H1 (cell line): ENCODE measurements around the gene SYNPO. TPM values are rescaled to one million over a fixed set of nuclear protein-coding genes. Genes with fewer than 3 reads are reported as not detected.
A peak's percentile ranks its signal among the peaks of the same experiment; 100 is the strongest.

Source experiments
- CTCF ChIA-PET: fragments of 300-600 bp; sonication (Branson Sonifier 250); formaldehyde crosslinking; loops from one replicate; lab custom pipeline; 2021; ENCODE audit not compliant: partially characterized antibody; lab: Charles Lee
- POLR2A ChIA-PET: fragments of 300-600 bp; sonication (Branson Sonifier 250); formaldehyde crosslinking; loops from one replicate; lab custom pipeline; 2021; ENCODE audit warnings: inconsistent platforms; ENCODE audit not compliant: partially characterized antibody; lab: Charles Lee
- DNase-seq, 2 experiments: peaks; one replicate each; pipeline versions ENCODE4 v3.0.0 to v3.0.0-alpha.2; 2010 to 2022; ENCODE audit warnings: low spot score in 2 of 2, low read depth in 1 of 2, mixed read lengths in 1 of 2
- FAIRE-seq: peaks from 2 replicates; lab custom pipeline; 2011; peaks lifted over from hg19 to GRCh38; lab: Jason Lieb, UNC
- H2AFZ ChIP-seq: 2 replicates; pipeline ENCODE4 v1.8.1; 2012; ENCODE audit warnings: low read length, inconsistent platforms
- H2AK5ac ChIP-seq: 2 replicates; pipeline ENCODE4 v1.6.1; 2013; ENCODE audit warnings: low read depth, low read length
- H2BK120ac ChIP-seq: replicated peaks from 2 replicates; pipeline ENCODE3; 2013; ENCODE audit warnings: low read depth, low read length, inconsistent platforms
- H2BK12ac ChIP-seq: 2 replicates; pipeline ENCODE4 v1.6.1; 2013; ENCODE audit warnings: low read depth, low read length
- H2BK15ac ChIP-seq: 2 replicates; pipeline ENCODE4 v1.6.1; 2013; ENCODE audit warnings: low read length
- H2BK20ac ChIP-seq: 2 replicates; pipeline ENCODE4 v1.6.1; 2013; ENCODE audit warnings: low read length
- H2BK5ac ChIP-seq: 2 replicates; pipeline ENCODE4 v1.6.1; 2013; ENCODE audit warnings: low read depth, low read length
- H3K14ac ChIP-seq: 2 replicates; pipeline ENCODE4 v1.6.1; 2013; ENCODE audit warnings: inconsistent platforms; ENCODE audit not compliant: insufficient read length
- H3K18ac ChIP-seq: 2 replicates; pipeline ENCODE4 v1.6.1; 2013; ENCODE audit warnings: low read length; ENCODE audit errors: extremely low read depth
- H3K23ac ChIP-seq: 2 replicates; pipeline ENCODE4 v1.6.1; 2013; ENCODE audit warnings: inconsistent platforms; ENCODE audit not compliant: insufficient read length
- H3K23me2 ChIP-seq: 2 replicates; pipeline ENCODE4 v1.6.1; 2013; ENCODE audit warnings: low read depth, low read length
- H3K27ac ChIP-seq: 2 replicates; pipeline ENCODE4 v1.6.1; 2011; ENCODE audit warnings: low read depth, low read length, inconsistent platforms
- H3K27me3 ChIP-seq, 4 experiments: replicated peaks in 1 of 4; 1 replicate in 1 of 4; 2 replicates in 3 of 4; pipeline versions ENCODE4 v1.6.1 to v1.8.1; 2011 to 2013; ENCODE audit warnings: low read length in 3 of 4, mild to moderate bottlenecking in 3 of 4, inconsistent platforms in 2 of 4, mixed read lengths in 2 of 4, moderate library complexity in 1 of 4; ENCODE audit not compliant: control insufficient read depth in 3 of 4, insufficient read depth in 3 of 4; ENCODE audit errors: extremely low read depth in 1 of 4
- H3K36me3 ChIP-seq, 4 experiments: 2 replicates each; pipeline versions ENCODE4 v1.6.1 to v1.8.1; 2011 to 2013; ENCODE audit warnings: mild to moderate bottlenecking in 4 of 4, low read length in 3 of 4, moderate library complexity in 2 of 4, control low read depth in 1 of 4, inconsistent platforms in 1 of 4; ENCODE audit not compliant: insufficient read depth in 4 of 4, control insufficient read depth in 2 of 4
- H3K4ac ChIP-seq: replicated peaks from 2 replicates; pipeline ENCODE3; 2013; ENCODE audit warnings: low read length, low read depth, mixed read lengths, inconsistent platforms; ENCODE audit not compliant: insufficient read length
- H3K4me1 ChIP-seq, 4 experiments: replicated peaks in 1 of 4; 1 replicate in 1 of 4; 2 replicates in 3 of 4; pipeline versions ENCODE4 v1.6.1 to v1.8.1; 2011 to 2013; ENCODE audit warnings: low read length in 3 of 4, inconsistent platforms in 2 of 4, mixed read lengths in 1 of 4; ENCODE audit not compliant: insufficient read depth in 4 of 4, control insufficient read depth in 3 of 4
- H3K4me2 ChIP-seq, 2 experiments: 2 replicates each; pipeline versions ENCODE4 v1.6.1 to v1.8.1; 2011 to 2013; ENCODE audit warnings: low read depth in 2 of 2, low read length in 2 of 2, control low read depth in 1 of 2, inconsistent platforms in 1 of 2, mild to moderate bottlenecking in 1 of 2; ENCODE audit not compliant: insufficient read depth in 1 of 2
- H3K4me3 ChIP-seq, 4 experiments: fragments of 200-600, 300-600 bp in 1 of 4; sonication (generic), shearing (Covaris generic), sonication (Bioruptor Twin) in 1 of 4; 2 replicates each; pipeline versions ENCODE4 v1.5.1 to v1.8.1; 2011 to 2016; ENCODE audit warnings: low read length in 4 of 4, low read depth in 3 of 4, control low read depth in 2 of 4, inconsistent platforms in 2 of 4, mild to moderate bottlenecking in 2 of 4, mixed read lengths in 1 of 4, moderate library complexity in 1 of 4; ENCODE audit not compliant: insufficient read depth in 2 of 4; ENCODE audit errors: extremely low read depth in 1 of 4
- H3K56ac ChIP-seq: replicated peaks from 2 replicates; pipeline ENCODE3; 2013; ENCODE audit warnings: low read depth, mild to moderate bottlenecking, mixed read lengths, low read length, inconsistent platforms; ENCODE audit not compliant: insufficient read length
- H3K79me1 ChIP-seq: 2 replicates; pipeline ENCODE4 v1.6.1; 2013; ENCODE audit warnings: low read depth, low read length, control low read depth
- H3K79me2 ChIP-seq, 2 experiments: 2 replicates each; pipeline versions ENCODE4 v1.6.1 to v1.8.1; 2012 to 2013; ENCODE audit warnings: low read length in 2 of 2, mild to moderate bottlenecking in 2 of 2, inconsistent platforms in 1 of 2; ENCODE audit not compliant: insufficient read depth in 2 of 2, control insufficient read depth in 1 of 2
- H3K9ac ChIP-seq, 4 experiments: replicated peaks in 1 of 4; 1 replicate in 1 of 4; 2 replicates in 3 of 4; pipeline versions ENCODE4 v1.6.1 to v1.8.1; 2011 to 2013; ENCODE audit warnings: low read depth in 3 of 4, low read length in 3 of 4, control low read depth in 2 of 4, mild to moderate bottlenecking in 2 of 4, moderate library complexity in 2 of 4, inconsistent platforms in 1 of 4; ENCODE audit errors: extremely low read depth in 1 of 4
- H3K9me3 ChIP-seq, 2 experiments: 2 replicates each; pipeline versions ENCODE4 v1.6.1 to v1.8.1; 2012 to 2013; ENCODE audit warnings: mild to moderate bottlenecking in 2 of 2, moderate library complexity in 2 of 2, control low read depth in 1 of 2, inconsistent platforms in 1 of 2, low read depth in 1 of 2, low read length in 1 of 2, mixed read lengths in 1 of 2; ENCODE audit not compliant: insufficient read depth in 2 of 2
- H4K20me1 ChIP-seq, 2 experiments: replicated peaks in 1 of 2; 2 replicates each; pipeline versions ENCODE3 to v1.8.1; 2011 to 2013; ENCODE audit warnings: inconsistent platforms in 2 of 2, low read length in 2 of 2, mild to moderate bottlenecking in 1 of 2; ENCODE audit not compliant: insufficient read depth in 2 of 2, control insufficient read depth in 1 of 2
- H4K5ac ChIP-seq: 2 replicates; pipeline ENCODE4 v1.6.1; 2013; ENCODE audit warnings: low read length, low read depth, mixed read lengths, inconsistent platforms; ENCODE audit not compliant: insufficient read length
- H4K8ac ChIP-seq: 2 replicates; pipeline ENCODE4 v1.8.0; 2013; ENCODE audit warnings: mild to moderate bottlenecking, moderate library complexity, low read length, inconsistent platforms; ENCODE audit not compliant: insufficient read depth; ENCODE audit errors: extremely low read depth
- H4K91ac ChIP-seq: replicated peaks from 2 replicates; pipeline ENCODE3; 2013; ENCODE audit warnings: low read length, mixed read lengths, inconsistent platforms; ENCODE audit not compliant: insufficient read length
- JUN ChIP-seq: IDR thresholded peaks from 2 replicates; pipeline ENCODE4 v1.6.1; 2011; ENCODE audit warnings: low read depth, mild to moderate bottlenecking, improper control_type of control experiment, low read length
- KDM4A ChIP-seq: IDR thresholded peaks from one replicate; pipeline ENCODE4 v1.7.1; 2012; ENCODE audit warnings: low read depth, mild to moderate bottlenecking, moderate library complexity, low read length, inconsistent platforms; ENCODE audit not compliant: severe bottlenecking
- TEAD4 ChIP-seq: IDR thresholded peaks from 2 replicates; pipeline ENCODE4 v1.6.1; 2012; ENCODE audit warnings: low read depth, low read length, inconsistent platforms, mixed read lengths
- WGBS, 2 experiments: shearing (Covaris generic) in 1 of 2; methylation state at CpG; one replicate each; pipeline versions ENCODE4 v1.1.6 to v1.1.7; 2013 to 2015; ENCODE audit warnings: low lambda C conversion rate in 2 of 2, mixed read lengths in 2 of 2, inconsistent platforms in 1 of 2, low coverage in 1 of 2, missing lambda C conversion rate in 1 of 2; ENCODE audit not compliant: insufficient replicate concordance in 2 of 2, insufficient coverage in 1 of 2, insufficient read length in 1 of 2; ENCODE audit errors: extremely low coverage in 1 of 2, missing lambda C conversion rate in 1 of 2; 5-methylcytosine and 5-hydroxymethylcytosine counted together
- polyA plus RNA-seq, 7 experiments: library from polyadenylated mRNA; depleted of rRNA in 3 of 7; stranded (reverse) in 5 of 7; unstranded in 2 of 7; fragments of >200 nt in 5 of 7; fragments of 200-250 nt in 2 of 7; gene quantifications; 1 replicate in 5 of 7; 2 replicates in 1 of 7; 4 replicates in 1 of 7; pipeline versions ENCODE4 v1.2.1 to v1.2.3, GENCODE V29; 2011 to 2013; ENCODE audit warnings: missing spikeins in 2 of 7, mixed read lengths in 2 of 7
- total RNA-seq: library from RNA; stranded (reverse); fragmentation: NEBNext Ultra II Directional; extraction: Animal tissue kit (Norgen Biotek cat#: 25700); gene quantifications from 2 replicates; pipeline ENCODE4 v1.2.1, GENCODE V29; 2021

Gene SYNPO
- total and polyA plus RNA-seq, 2 of the 8 experiments (the other 6 are each of a cell fraction or from before 2014, with no cell fraction given), result 2.3 TPM

DNA sequence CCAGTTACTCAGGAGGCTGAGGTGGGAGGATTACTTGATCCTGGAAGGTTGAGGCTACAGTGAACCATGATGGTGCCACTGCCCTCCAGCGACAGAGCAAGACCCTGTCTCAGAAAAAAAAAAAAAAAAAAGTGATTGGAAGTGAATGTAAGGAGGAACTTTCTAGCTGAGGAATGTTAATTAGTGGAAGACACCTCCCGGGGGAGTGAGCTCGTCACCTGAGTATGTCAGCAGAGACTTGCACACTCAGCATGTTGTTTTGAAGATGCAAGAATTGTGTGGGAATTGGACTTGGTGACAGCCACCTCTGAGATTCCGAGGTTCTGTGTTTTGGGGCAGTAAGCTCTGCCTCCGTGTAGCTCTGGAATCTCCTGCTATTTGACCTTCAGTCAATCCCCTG lies 3.6 kb downstream of the SYNPO start:
- FAIRE-seq, result no peak
- CTCF ChIA-PET, result interaction anchor here (0.6 to 18.4 kb wide), 17 partner anchors 11 to 182 kb away, joined by 3 to 247 read pairs (median 4); partner anchors contain the start of gene MYOZ3
- Histone ChIP-seq H3K27ac (no peak overlapping the region), H3K79me1 (no peaks in the 10 kb centered on the region), H3K4me2 (no peak overlapping the region), H3K9ac (no peak overlapping the region), H2BK12ac (0 out of 2 replicates have a peak overlapping the region, but pooled peaks have one; percentile 17), H2BK120ac (no peak overlapping the region), H4K20me1 (no peaks in the 10 kb centered on the region), H3K14ac (no peak overlapping the region), H3K36me3 (no peaks in the 10 kb centered on the region), H3K4ac (no peak overlapping the region), H3K18ac (no peak overlapping the region), H3K27me3 (no peaks in the 10 kb centered on the region), H4K8ac (no peak overlapping the region)
- POLR2A ChIA-PET, result interaction anchor here (0.6 to 2.6 kb wide), 4 partner anchors 9 to 83 kb away, joined by 3 to 7 read pairs (median 5); no protein-coding TSS in a partner anchor
- 85% methylated on average over 5 of the region's 5 CpGs; no CpG with 5 or more reads in 1 of the 2 experiments for WGBS, 2 experiments
- TF ChIP-seq KDM4A (no peak), TEAD4 (0 out of 2 replicates have a peak, but pooled peaks have one; percentile 19), JUN (0 out of 2 replicates have a peak, but pooled peaks have one; percentile 5)
- TF ChIP-seq, all 59 proteins: peak for 2
- no peaks in the 10 kb centered on the region for H3K79me2 ChIP-seq
- 0 out of 2 replicates have a peak overlapping the region, but pooled peaks have one; percentile 8 for H2BK15ac ChIP-seq
- H4K91ac ChIP-seq, result no peak overlapping the region
- no peak for DNase-seq
- 0 out of 2 replicates have a peak overlapping the region, but pooled peaks have one; percentile 65 for H2AK5ac ChIP-seq
- H3K9me3 ChIP-seq, result no peaks in the 10 kb centered on the region
- no peak overlapping the region for H2BK5ac ChIP-seq
- no peak overlapping the region for H3K56ac ChIP-seq
- no peak overlapping the region for H3K4me3 ChIP-seq
- H2AFZ ChIP-seq, result no peak overlapping the region
- H3K23ac ChIP-seq, result no peak overlapping the region
- H2BK20ac ChIP-seq, result peak overlapping the region; percentile 72; the same call in 1 of the 2 replicates
- no peak overlapping the region for H4K5ac ChIP-seq
- H3K4me1 ChIP-seq, result peaks cover 0 to 13% (median 9%) of the 10 kb centered on the region in 4 experiments; a peak in 5 of 7 replicates
- H3K23me2 ChIP-seq, result no peaks in the 10 kb centered on the region
